Natural killer cell (primary cell): ENCODE measurements around the gene ITGA5. TPM values are rescaled to one million over a fixed set of nuclear protein-coding genes. Genes with fewer than 3 reads are reported as not detected.
A peak's percentile ranks its signal among the peaks of the same experiment; 100 is the strongest.

Experiments
- ATAC-seq, 3 donors: fragments of 150-1000 bp in 2 of 3; fragments of 200-7000 bp in 1 of 3; cut with Tn5 transposase; 1 replicate in 1 of 3; 2 replicates in 2 of 3; pipeline ENCODE4 v1.10.0; 2021; ENCODE audit warnings: mild to moderate bottlenecking in 2 of 3, moderate library complexity in 2 of 3
- DNase-seq, 2 donors: peaks; one replicate each; pipeline versions ENCODE4 v3.0.0 to v3.0.0-alpha.2; 2013 to 2021; ENCODE audit warnings: mixed read lengths in 1 of 2
- H3K27ac ChIP-seq: one replicate; pipeline ENCODE4 v1.5.1; 2013; ENCODE audit warnings: mild to moderate bottlenecking, low read length
- H3K27me3 ChIP-seq: one replicate; pipeline ENCODE4 v1.6.1; 2013; ENCODE audit warnings: low read length; ENCODE audit not compliant: control insufficient read depth, insufficient read depth
- H3K36me3 ChIP-seq: one replicate; pipeline ENCODE4 v1.6.1; 2013; ENCODE audit warnings: low read length; ENCODE audit not compliant: control insufficient read depth, insufficient read depth
- H3K4me1 ChIP-seq: one replicate; pipeline ENCODE4 v1.6.1; 2013; ENCODE audit warnings: low read length; ENCODE audit not compliant: control insufficient read depth, insufficient read depth
- H3K4me3 ChIP-seq: one replicate; pipeline ENCODE4 v1.5.1; 2013; ENCODE audit warnings: low read length
- H3K9me3 ChIP-seq: one replicate; pipeline ENCODE4 v1.6.1; 2013; ENCODE audit warnings: low read length; ENCODE audit not compliant: control insufficient read depth, insufficient read depth
- H3K27ac Mint-ChIP-seq, 2 donors: one replicate each; pipeline ENCODE4 v1.8.0; 2022; ENCODE audit warnings: mild to moderate bottlenecking in 2 of 2, mixed read lengths in 2 of 2, moderate library complexity in 1 of 2
- H3K27me3 Mint-ChIP-seq, 2 donors: one replicate each; pipeline ENCODE4 v1.8.0; 2022; ENCODE audit warnings: low read depth in 2 of 2, mixed read lengths in 2 of 2
- H3K36me3 Mint-ChIP-seq: one replicate; pipeline ENCODE4 v1.8.0; 2022; ENCODE audit warnings: mixed read lengths
- H3K4me1 Mint-ChIP-seq, 2 donors: one replicate each; pipeline ENCODE4 v1.8.0; 2022; ENCODE audit warnings: mixed read lengths in 2 of 2
- H3K4me3 Mint-ChIP-seq: one replicate; pipeline ENCODE4 v1.8.0; 2022; ENCODE audit warnings: mild to moderate bottlenecking, moderate library complexity, mixed read lengths
- H3K9me3 Mint-ChIP-seq, 2 donors: one replicate each; pipeline ENCODE4 v1.8.0; 2022; ENCODE audit warnings: mixed read lengths in 2 of 2
- CTCF ChIP-seq: fragments of 200-600 bp; IDR thresholded peaks from one replicate; pipeline ENCODE4 v1.8.0; 2022; ENCODE audit warnings: antibody characterized with exemption
- WGBS: methylation state at CpG from one replicate; pipeline ENCODE4 v1.1.7; 2013; ENCODE audit warnings: missing lambda C conversion rate; ENCODE audit not compliant: insufficient coverage; 5-methylcytosine and 5-hydroxymethylcytosine counted together
- intact Hi-C: fragments of 100-400 bp; cut with micrococcal nuclease; formaldehyde crosslinking; loops from one replicate; pipeline ENCODE4 v1.14.2; 2022
- total RNA-seq, 4 donors: library from RNA; stranded (reverse); fragments of 120-200 nt in 1 of 4; gene quantifications; one replicate each; pipeline versions ENCODE4 v1.2.3 to v1.2.4, GENCODE V29; 2013 to 2022

ITGA5 gene
- total RNA-seq, 3 donors from 2014 or later (not counting 1 experiment from before 2014, with no cell fraction given): 177 to 232 (median 207) TPM

- Histone ChIP-seq H3K27me3 (no peaks in the 10 kb centered on the region), H3K9me3 (no peaks in the 10 kb centered on the region), H3K27ac (no peak overlapping the region), H3K4me1 (peaks cover 57% of the 10 kb centered on the region), H3K4me3 (no peak overlapping the region), H3K36me3 (peaks cover 5% of the 10 kb centered on the region)
- Mint-ChIP-seq H3K9me3 (no peaks in the 10 kb centered on the region), H3K36me3 (no peaks in the 10 kb centered on the region), H3K27ac (no peak overlapping the region), H3K4me1 (peaks cover 17 to 29% of the 10 kb centered on the region in 2 donors), H3K4me3 (no peak overlapping the region), H3K27me3 (no peaks in the 10 kb centered on the region)
- no peak for TF ChIP-seq CTCF
- WGBS: 85% methylated on average over 2 of the region's 3 CpGs
- DNase-seq (no peak), ATAC-seq (no peak)
- intact Hi-C loops: no loop called here
Observed at GRCh38 chr12:54389134-54389508, 29.9 kb downstream of the ITGA5 start.

GRCh38 chr12:54388237-54389133 lies 30.6 kb downstream of the ITGA5 start:
- peaks cover 11 to 23% of the 10 kb centered on the region in 2 donors for H3K4me1 Mint-ChIP-seq
- intact Hi-C loops: no loop called here
- DNase-seq: no peak
- no peak for ATAC-seq
- no peak overlapping the region for H3K27ac ChIP-seq
- peak overlapping the region in 1 of 2 donors; percentile 17 for H3K27ac Mint-ChIP-seq
- H3K36me3 ChIP-seq: peaks cover 3% of the 10 kb centered on the region
- peaks cover 56% of the 10 kb centered on the region for H3K4me1 ChIP-seq
- TF ChIP-seq CTCF: no peak
- H3K27me3 Mint-ChIP-seq: no peaks in the 10 kb centered on the region
- no peaks in the 10 kb centered on the region for H3K27me3 ChIP-seq
- WGBS: 57% methylated on average over 2 of the region's 4 CpGs
- peak overlapping the region; percentile 25 for H3K4me3 Mint-ChIP-seq
- no peak overlapping the region for H3K4me3 ChIP-seq
- no peaks in the 10 kb centered on the region for H3K9me3 Mint-ChIP-seq
- H3K9me3 ChIP-seq: no peaks in the 10 kb centered on the region
- no peaks in the 10 kb centered on the region for H3K36me3 Mint-ChIP-seq

GRCh38 chr12:54387114-54387467 lies 32.0 kb downstream of the ITGA5 start:
- no peak overlapping the region for H3K27ac Mint-ChIP-seq

More at GRCh38 chr12:54387114-54387467, 32.0 kb downstream of the ITGA5 start:
- H3K27ac ChIP-seq: no peak overlapping the region
- no peak for DNase-seq
- Mint-ChIP-seq H3K4me1 (peaks cover 6 to 22% of the 10 kb centered on the region in 2 donors), H3K27me3 (no peaks in the 10 kb centered on the region), H3K9me3 (no peaks in the 10 kb centered on the region), H3K4me3 (no peak overlapping the region), H3K36me3 (no peaks in the 10 kb centered on the region)
- no peak for ATAC-seq
- H3K9me3 ChIP-seq: no peaks in the 10 kb centered on the region
- H3K4me3 ChIP-seq: no peak overlapping the region
- H3K4me1 ChIP-seq: peaks cover 49% of the 10 kb centered on the region
- no peaks in the 10 kb centered on the region for H3K27me3 ChIP-seq
- peaks cover 2% of the 10 kb centered on the region for H3K36me3 ChIP-seq
- intact Hi-C loops: no loop called here
- no peak for TF ChIP-seq CTCF
- WGBS: 95% methylated on average over 3 of the region's 3 CpGs
